Measurements from ENCODE around the gene LRRC14B.
"Not testable (repeated sequence)": the region's sequence is repeated elsewhere in the genome, so short reads cannot be mapped to it uniquely, and the experiment has no call there.

LRRC14B gene

GRCh38 chr5:207599-207998 is 16.3 kb downstream of the LRRC14B start:
- no peak for DNase-seq (ENCODE audit: low spot score)

- no peak for DNase-seq (ENCODE audit: low spot score)
Measured at GRCh38 chr5:208449-209114, 17.3 kb downstream of the LRRC14B start.

- no peak for DNase-seq (ENCODE audit: low spot score)
Measured at GRCh38 chr5:213803-214395, 22.6 kb downstream of the LRRC14B start.

- not testable (repeated sequence) for DNase-seq (ENCODE audit: low spot score)
Measured at GRCh38 chr5:215256-215655, 24.0 kb downstream of the LRRC14B start.

- not testable (repeated sequence) for DNase-seq (ENCODE audit: low spot score)
Measured at GRCh38 chr5:216076-216475, 24.8 kb downstream of the LRRC14B start.

GRCh38 chr5:217494-218456 is 26.5 kb downstream of the LRRC14B start, which contains the start of the genes CCDC127 and SDHA:
TSS of gene CCDC127 (minus strand) at chr5:218153. CDS start at chr5:216849, 1,304 bp downstream.
TSS of gene SDHA (plus strand) at chr5:218320. CDS start at chr5:218356, 36 bp downstream.
- peak; percentile 99 for DNase-seq (ENCODE audit: low spot score)

GRCh38 chr5:218457-219291 is 27.4 kb downstream of the LRRC14B start:
- DNase-seq (ENCODE audit: low spot score) = peak; percentile 23

- no peak for DNase-seq (ENCODE audit: low spot score)
Measured at GRCh38 chr5:219460-219863, 28.2 kb downstream of the LRRC14B start.

- DNase-seq (ENCODE audit: low spot score) = no peak
Measured at GRCh38 chr5:219991-220390, 28.7 kb downstream of the LRRC14B start.

GRCh38 chr5:222951-223715 is 31.8 kb downstream of the LRRC14B start:
- DNase-seq (ENCODE audit: low spot score) = not testable (repeated sequence)

- no peak for DNase-seq (ENCODE audit: low spot score)
Measured at GRCh38 chr5:223791-224190, 32.5 kb downstream of the LRRC14B start.

GRCh38 chr5:225334-225733 is 34.0 kb downstream of the LRRC14B start:
- no peak for DNase-seq (ENCODE audit: low spot score)

- not testable (repeated sequence) for DNase-seq (ENCODE audit: low spot score)
Measured at GRCh38 chr5:227375-227774, 36.1 kb downstream of the LRRC14B start.

GRCh38 chr5:228886-229285 is 37.6 kb downstream of the LRRC14B start:
- no peak for DNase-seq (ENCODE audit: low spot score)

- DNase-seq (ENCODE audit: low spot score) = no peak
Measured at GRCh38 chr5:230711-231110, 39.4 kb downstream of the LRRC14B start.

- DNase-seq (ENCODE audit: low spot score) = no peak
Measured at GRCh38 chr5:231661-232060, 40.4 kb downstream of the LRRC14B start.

- DNase-seq (ENCODE audit: low spot score) = not testable (repeated sequence)
Measured at GRCh38 chr5:233426-233825, 42.1 kb downstream of the LRRC14B start.

- no peak for DNase-seq (ENCODE audit: low spot score)
Measured at GRCh38 chr5:234450-234849, 43.2 kb downstream of the LRRC14B start.

GRCh38 chr5:235527-235926 is 44.2 kb downstream of the LRRC14B start:
- not testable (repeated sequence) for DNase-seq (ENCODE audit: low spot score)

GRCh38 chr5:237931-238330 is 46.6 kb downstream of the LRRC14B start:
- DNase-seq (ENCODE audit: low spot score) = not testable (repeated sequence)

GRCh38 chr5:240550-240949 is 49.3 kb downstream of the LRRC14B start:
- not testable (repeated sequence) for DNase-seq (ENCODE audit: low spot score)
